Naive thymus-derived CD8-positive, alpha-beta T cell (primary cell): Measurements from ENCODE around the gene B4GALT7. TPM values are rescaled to one million over a fixed set of nuclear protein-coding genes. Genes with fewer than 3 reads are reported as not detected.
A peak's percentile ranks its signal among the peaks of the same experiment; 100 is the strongest.

Experiments used
- ATAC-seq, 2 donors: fragments of 150-1000 bp; cut with Tn5 transposase in 1 of 2; sonication (Bioruptor Pico), chemical (Tn5 transposase) in 1 of 2; 1 replicate in 1 of 2; 2 replicates in 1 of 2; pipeline ENCODE4 v1.10.0; 2021; ENCODE audit warnings: mild to moderate bottlenecking in 2 of 2, moderate library complexity in 2 of 2
- POLR2A ChIA-PET: fragments of 350-600 bp; sonication (Branson Sonifier 250); formaldehyde crosslinking; loops from one replicate; lab custom pipeline; 2021; ENCODE audit warnings: antibody characterized with exemption; lab: Charles Lee
- DNase-seq, 10 donors: peaks; one replicate each; pipeline versions ENCODE4 v3.0.0 to v3.0.0-alpha.2; 2020 to 2022
- H3K27ac Mint-ChIP-seq, 10 donors: one replicate each; pipeline ENCODE4 v1.8.0; 2020 to 2022; ENCODE audit warnings: mild to moderate bottlenecking in 10 of 10, mixed read lengths in 10 of 10, moderate library complexity in 4 of 10, inconsistent platforms in 1 of 10
- H3K27me3 Mint-ChIP-seq, 5 donors: one replicate each; pipeline ENCODE4 v1.8.0; 2021 to 2022; ENCODE audit warnings: mixed read lengths in 5 of 5
- H3K36me3 Mint-ChIP-seq, 3 donors: one replicate each; pipeline ENCODE4 v1.8.0; 2020 to 2022; ENCODE audit warnings: mixed read lengths in 3 of 3, mild to moderate bottlenecking in 2 of 3, inconsistent platforms in 1 of 3
- H3K4me1 Mint-ChIP-seq, 4 donors: one replicate each; pipeline ENCODE4 v1.8.0; 2021 to 2022; ENCODE audit warnings: mixed read lengths in 4 of 4
- H3K4me3 Mint-ChIP-seq, 10 donors: one replicate each; pipeline ENCODE4 v1.8.0; 2020 to 2022; ENCODE audit warnings: mild to moderate bottlenecking in 10 of 10, mixed read lengths in 10 of 10, moderate library complexity in 6 of 10, inconsistent platforms in 1 of 10
- H3K9me3 Mint-ChIP-seq, 9 donors: one replicate each; pipeline ENCODE4 v1.8.0; 2020 to 2022; ENCODE audit warnings: mixed read lengths in 9 of 9, mild to moderate bottlenecking in 3 of 9, inconsistent platforms in 1 of 9, moderate library complexity in 1 of 9
- polyA plus RNA-seq, 3 donors: library from polyadenylated mRNA; unstranded; fragments of 300-500 nt; fragmentation: Illumina TruSeq; gene quantifications; one replicate each; pipeline ENCODE4 v1.2.3, GENCODE V29; 2021
- total RNA-seq, 8 experiments: library from RNA in 2 of 8; stranded (reverse) in 2 of 8; gene quantifications; one replicate each; pipeline ENCODE4 v1.2.3 and lab custom pipeline; 2021 to 2026

Gene B4GALT7
- total and polyA plus RNA-seq, 5 experiments from 2014 or later = 14.8 to 39.3 (median 21.1) TPM

GRCh38 chr5:177568326-177568725 is 31.6 kb upstream of the B4GALT7 start:
- DNase-seq (no peak), ATAC-seq (no peak)
- H3K27me3 Mint-ChIP-seq = peaks cover 0 to 13% (median 4%) of the 10 kb centered on the region in 5 donors
- POLR2A ChIA-PET = no interaction called here
- H3K27ac Mint-ChIP-seq = no peak overlapping the region
- H3K4me3 Mint-ChIP-seq = no peak overlapping the region
- no peaks in the 10 kb centered on the region for H3K4me1 Mint-ChIP-seq
- no peaks in the 10 kb centered on the region for H3K36me3 Mint-ChIP-seq
- H3K9me3 Mint-ChIP-seq = peaks cover 0 to 2% (median 0%) of the 10 kb centered on the region in 9 donors

DNA sequence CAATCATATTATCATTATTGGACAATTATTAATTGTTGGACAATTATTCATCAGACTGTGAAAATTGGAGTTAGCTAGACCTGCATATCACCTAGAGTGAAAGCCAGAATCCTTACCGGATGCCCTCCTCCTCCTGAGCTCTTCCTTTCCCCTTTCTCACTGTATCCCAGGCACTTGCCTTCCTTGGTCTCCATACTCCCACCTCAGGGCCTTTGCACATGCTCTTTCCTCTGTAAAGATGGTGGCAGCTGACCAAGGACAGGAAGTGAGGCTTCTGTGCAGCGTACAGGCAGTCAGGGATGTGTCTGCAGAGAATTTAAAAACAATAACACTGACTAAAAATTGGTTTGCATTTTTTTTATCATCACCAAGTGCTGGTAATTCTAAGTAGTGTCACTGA is 30.0 kb upstream of the B4GALT7 start:
- Mint-ChIP-seq H3K36me3 (no peaks in the 10 kb centered on the region), H3K4me1 (peaks cover 0 to 2% (median 0%) of the 10 kb centered on the region in 4 donors), H3K27me3 (peaks cover 0 to 13% (median 4%) of the 10 kb centered on the region in 5 donors), H3K9me3 (peaks cover 0 to 2% (median 0%) of the 10 kb centered on the region in 9 donors), H3K4me3 (no peak overlapping the region), H3K27ac (no peak overlapping the region)
- no peak for DNase-seq
- POLR2A ChIA-PET = interaction anchor here (0.6 kb wide), 1 partner anchor 518 kb away, joined by 3 read pairs; no protein-coding TSS in a partner anchor
- ATAC-seq = no peak

- peaks cover 0 to 2% (median 0%) of the 10 kb centered on the region in 9 donors for H3K9me3 Mint-ChIP-seq
- ATAC-seq = no peak
- POLR2A ChIA-PET = no interaction called here
These were observed 24.4 kb upstream of the B4GALT7 start for GRCh38 chr5:177575488-177575887.

GRCh38 chr5:177576169-177576568 is 23.8 kb upstream of the B4GALT7 start:
- peaks cover 0 to 2% (median 0%) of the 10 kb centered on the region in 4 donors for H3K4me1 Mint-ChIP-seq
- ATAC-seq (no peak), DNase-seq (no peak)
- POLR2A ChIA-PET = no interaction called here
- H3K36me3 Mint-ChIP-seq = no peaks in the 10 kb centered on the region
- H3K4me3 Mint-ChIP-seq = no peak overlapping the region
- peaks cover 0 to 2% (median 0%) of the 10 kb centered on the region in 9 donors for H3K9me3 Mint-ChIP-seq
- peaks cover 0 to 5% (median 0%) of the 10 kb centered on the region in 5 donors for H3K27me3 Mint-ChIP-seq
- H3K27ac Mint-ChIP-seq = no peak overlapping the region

More at GRCh38 chr5:177575488-177575887, 24.4 kb upstream of the B4GALT7 start:
- Mint-ChIP-seq H3K27ac (no peak overlapping the region), H3K36me3 (no peaks in the 10 kb centered on the region), H3K27me3 (peaks cover 0 to 5% (median 0%) of the 10 kb centered on the region in 5 donors), H3K4me1 (peaks cover 0 to 2% (median 0%) of the 10 kb centered on the region in 4 donors), H3K4me3 (no peak overlapping the region)
- no peak for DNase-seq

- H3K36me3 Mint-ChIP-seq = no peaks in the 10 kb centered on the region
- H3K9me3 Mint-ChIP-seq = peaks cover 0 to 2% (median 0%) of the 10 kb centered on the region in 9 donors
- H3K27me3 Mint-ChIP-seq = peaks cover 0 to 9% (median 0%) of the 10 kb centered on the region in 5 donors
- no peak for ATAC-seq
- DNase-seq = no peak
- H3K27ac Mint-ChIP-seq = peak overlapping the region in 1 of 10 donors; percentile 43
- H3K4me3 Mint-ChIP-seq = no peak overlapping the region
- peaks cover 0 to 2% (median 0%) of the 10 kb centered on the region in 4 donors for H3K4me1 Mint-ChIP-seq
- POLR2A ChIA-PET = no interaction called here
These were observed 21.6 kb upstream of the B4GALT7 start for GRCh38 chr5:177578316-177578715.

- ATAC-seq (no peak), DNase-seq (no peak)
- Mint-ChIP-seq H3K9me3 (peaks cover 0 to 2% (median 0%) of the 10 kb centered on the region in 9 donors), H3K36me3 (peaks cover 0 to 3% (median 0%) of the 10 kb centered on the region in 3 donors), H3K27me3 (peaks cover 7 to 26% (median 16%) of the 10 kb centered on the region in 5 donors), H3K4me1 (peaks cover 4 to 24% (median 18%) of the 10 kb centered on the region in 4 donors), H3K27ac (no peak overlapping the region), H3K4me3 (no peak overlapping the region)
- POLR2A ChIA-PET = interaction anchor here (2.0 kb wide), 1 partner anchor 11 kb away, joined by 6 read pairs; the partner anchor contains the start of gene B4GALT7
These were observed 11.5 kb upstream of the B4GALT7 start for GRCh38 chr5:177588413-177588909.

- Mint-ChIP-seq H3K4me1 (peaks cover 9 to 28% (median 26%) of the 10 kb centered on the region in 4 donors), H3K27me3 (peaks cover 3 to 20% (median 6%) of the 10 kb centered on the region in 5 donors), H3K4me3 (no peak overlapping the region), H3K9me3 (peaks cover 0 to 2% (median 0%) of the 10 kb centered on the region in 9 donors), H3K27ac (no peak overlapping the region), H3K36me3 (peaks cover 0 to 22% (median 7%) of the 10 kb centered on the region in 3 donors)
- no peak for ATAC-seq
- DNase-seq = no peak
- POLR2A ChIA-PET = no interaction called here
These were observed 9.5 kb upstream of the B4GALT7 start for GRCh38 chr5:177590406-177590805.

DNA sequence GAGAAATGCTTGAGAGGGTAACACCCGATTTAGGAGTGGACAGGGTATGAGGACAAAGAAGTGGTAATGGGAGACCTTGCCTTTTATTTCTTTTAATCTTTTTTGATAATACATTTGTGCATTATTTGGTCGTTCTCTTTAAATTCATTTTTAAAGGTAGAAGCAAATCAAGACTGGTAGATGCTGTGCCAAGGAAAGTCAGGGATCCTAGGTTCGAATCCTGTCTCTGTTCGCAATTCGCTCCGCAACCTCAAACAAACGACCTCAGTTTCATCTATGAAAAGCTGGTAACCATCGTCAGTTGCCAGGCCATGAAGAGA is 8.3 kb upstream of the B4GALT7 start:
- Mint-ChIP-seq H3K27me3 (peaks cover 0 to 17% (median 6%) of the 10 kb centered on the region in 5 donors), H3K4me1 (peaks cover 11 to 29% (median 25%) of the 10 kb centered on the region in 4 donors), H3K9me3 (peaks cover 0 to 2% (median 0%) of the 10 kb centered on the region in 9 donors), H3K36me3 (peaks cover 0 to 32% (median 12%) of the 10 kb centered on the region in 3 donors), H3K4me3 (peak overlapping the region; percentile 91 to 100 (median 98)), H3K27ac (peak overlapping the region; percentile 77 to 98 (median 96))
- ATAC-seq = no peak
- DNase-seq = no peak
- POLR2A ChIA-PET = interaction anchor here (0.7 to 2.3 kb wide), 5 partner anchors 9 to 562 kb away, joined by 3 to 8 read pairs (median 6); partner anchors contain the start of genes FAM193B and NHP2

GRCh38 chr5:177592010-177592834 is 7.7 kb upstream of the B4GALT7 start, which contains the start of gene TMED9:
TMED9 (plus strand) TSS chr5:177592203; CDS start chr5:177592215, 12 bp downstream.
- Mint-ChIP-seq H3K27me3 (peaks cover 0 to 17% (median 6%) of the 10 kb centered on the region in 5 donors), H3K4me3 (peak within 1 kb of the TSS; percentile 91 to 100 (median 98))

GRCh38 chr5:177592905-177593304 is 7.0 kb upstream of the B4GALT7 start:
- H3K9me3 Mint-ChIP-seq = peaks cover 0 to 2% (median 0%) of the 10 kb centered on the region in 9 donors
- POLR2A ChIA-PET = interaction anchor here (1.1 to 2.3 kb wide), 4 partner anchors 8 to 39 kb away, joined by 3 to 8 read pairs (median 7); partner anchors contain the start of gene FAM193B

More at GRCh38 chr5:177592010-177592834, 7.7 kb upstream of the B4GALT7 start, which contains the start of gene TMED9:
- DNase-seq (peak; percentile 82 to 91 (median 86)), ATAC-seq (peak; percentile 98)
- peaks cover 0 to 2% (median 0%) of the 10 kb centered on the region in 9 donors for H3K9me3 Mint-ChIP-seq
- H3K27ac Mint-ChIP-seq = peak within 1 kb of the TSS; percentile 88 to 98 (median 97)
- H3K4me1 Mint-ChIP-seq = peaks cover 11 to 29% (median 25%) of the 10 kb centered on the region in 4 donors
- peaks cover 0 to 32% (median 12%) of the 10 kb centered on the region in 3 donors for H3K36me3 Mint-ChIP-seq
- POLR2A ChIA-PET = interaction anchor here (0.6 to 2.3 kb wide), 7 partner anchors 9 to 561 kb away, joined by 3 to 8 read pairs (median 3); partner anchors contain the start of genes FAM193B and NHP2

DNA sequence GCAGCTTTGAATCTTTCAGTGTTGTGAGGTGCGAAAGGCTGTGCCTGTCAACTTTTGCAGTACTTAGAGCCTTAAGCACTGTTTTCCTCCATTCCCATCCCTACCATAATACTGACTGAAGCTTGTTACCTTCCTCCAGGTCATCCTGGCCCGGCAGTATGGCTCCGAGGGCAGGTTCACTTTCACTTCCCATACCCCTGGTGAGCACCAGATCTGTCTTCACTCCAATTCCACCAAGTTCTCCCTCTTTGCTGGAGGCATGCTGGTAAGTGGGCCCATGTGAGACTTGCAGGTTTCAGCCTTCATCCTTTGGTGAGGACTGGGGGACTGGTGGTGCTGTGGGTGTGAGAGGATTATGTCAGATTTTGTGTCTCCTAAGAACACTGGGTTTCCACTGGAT is 6.4 kb upstream of the B4GALT7 start:
- ATAC-seq (no peak), DNase-seq (no peak)
- H3K4me1 Mint-ChIP-seq = peaks cover 11 to 35% (median 29%) of the 10 kb centered on the region in 4 donors
- POLR2A ChIA-PET = no interaction called here
- H3K9me3 Mint-ChIP-seq = peaks cover 0 to 2% (median 0%) of the 10 kb centered on the region in 9 donors
- peaks cover 0 to 13% (median 6%) of the 10 kb centered on the region in 5 donors for H3K27me3 Mint-ChIP-seq
- H3K36me3 Mint-ChIP-seq = peaks cover 0 to 32% (median 12%) of the 10 kb centered on the region in 3 donors
- H3K4me3 Mint-ChIP-seq = peak overlapping the region in 9 of 10 donors; percentile 79 to 100 (median 99)
- peak overlapping the region in 4 of 10 donors; percentile 14 to 90 (median 66) for H3K27ac Mint-ChIP-seq

More at GRCh38 chr5:177592905-177593304, 7.0 kb upstream of the B4GALT7 start:
- ATAC-seq (no peak), DNase-seq (peak in 1 of 10 donors; percentile 55)
- Mint-ChIP-seq H3K27me3 (peaks cover 0 to 17% (median 6%) of the 10 kb centered on the region in 5 donors), H3K36me3 (peaks cover 0 to 32% (median 12%) of the 10 kb centered on the region in 3 donors), H3K4me1 (peaks cover 11 to 32% (median 26%) of the 10 kb centered on the region in 4 donors), H3K4me3 (peak overlapping the region; percentile 91 to 100 (median 98)), H3K27ac (peak overlapping the region in 7 of 10 donors; percentile 29 to 98 (median 90))

GRCh38 chr5:177594071-177594470 is 5.9 kb upstream of the B4GALT7 start:
- Mint-ChIP-seq H3K4me1 (peaks cover 11 to 40% (median 34%) of the 10 kb centered on the region in 4 donors), H3K4me3 (peak overlapping the region in 2 of 10 donors; percentile 12 to 79), H3K27ac (peak overlapping the region in 1 of 10 donors; percentile 27), H3K27me3 (peaks cover 0 to 13% (median 6%) of the 10 kb centered on the region in 5 donors), H3K9me3 (peaks cover 0 to 2% (median 0%) of the 10 kb centered on the region in 9 donors), H3K36me3 (peaks cover 0 to 32% (median 12%) of the 10 kb centered on the region in 3 donors)
- POLR2A ChIA-PET = interaction anchor here (0.5 kb wide), 1 partner anchor 504 kb away, joined by 7 read pairs; no protein-coding TSS in a partner anchor
- no peak for ATAC-seq
- no peak for DNase-seq
